ENCODE measurements around the gene CDKN1B.

The CDKN1B gene

GRCh38 chr12:12700254-12700653, 16.9 kb upstream of the CDKN1B start:
- FAIRE-seq = no peak
- no peak for DNase-seq (ENCODE audit: low spot score)

GRCh38 chr12:12701457-12701856, 15.7 kb upstream of the CDKN1B start:
- no peak for FAIRE-seq

DNA sequence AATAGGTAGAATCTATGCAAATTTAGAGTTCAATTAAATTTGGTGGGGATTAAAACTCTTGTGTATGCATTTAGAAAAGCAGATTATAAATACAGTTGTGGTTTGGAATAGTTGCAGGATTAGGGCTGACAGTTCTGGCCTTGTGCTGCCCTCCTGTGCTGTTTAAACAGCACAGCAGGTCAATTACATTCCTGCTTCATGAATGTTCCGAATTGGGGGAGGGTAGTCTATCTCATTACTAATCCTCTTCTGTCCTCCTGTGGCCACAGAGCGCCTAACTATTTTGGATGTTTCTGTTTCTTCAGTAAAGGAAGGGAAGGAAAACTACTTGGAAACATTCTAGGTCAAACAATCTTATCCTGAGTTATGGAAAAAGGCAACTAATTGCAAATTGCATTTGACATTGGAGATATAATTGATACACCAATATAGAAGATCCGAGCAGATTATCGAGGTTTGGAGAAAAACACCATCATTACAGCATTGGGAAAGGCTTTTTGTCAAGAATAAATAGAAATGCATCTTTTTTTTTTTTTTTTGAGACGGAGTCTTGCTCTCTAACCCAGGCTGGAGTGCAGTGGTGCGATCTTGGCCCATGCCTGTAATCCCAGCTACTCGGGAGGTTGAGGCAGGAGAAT, 12.5 kb upstream of the CDKN1B start:
- peak; percentile 92 for DNase-seq (ENCODE audit: low spot score)

More at GRCh38 chr12:12701457-12701856, 15.7 kb upstream of the CDKN1B start:
- no peak for DNase-seq (ENCODE audit: low spot score)

DNA sequence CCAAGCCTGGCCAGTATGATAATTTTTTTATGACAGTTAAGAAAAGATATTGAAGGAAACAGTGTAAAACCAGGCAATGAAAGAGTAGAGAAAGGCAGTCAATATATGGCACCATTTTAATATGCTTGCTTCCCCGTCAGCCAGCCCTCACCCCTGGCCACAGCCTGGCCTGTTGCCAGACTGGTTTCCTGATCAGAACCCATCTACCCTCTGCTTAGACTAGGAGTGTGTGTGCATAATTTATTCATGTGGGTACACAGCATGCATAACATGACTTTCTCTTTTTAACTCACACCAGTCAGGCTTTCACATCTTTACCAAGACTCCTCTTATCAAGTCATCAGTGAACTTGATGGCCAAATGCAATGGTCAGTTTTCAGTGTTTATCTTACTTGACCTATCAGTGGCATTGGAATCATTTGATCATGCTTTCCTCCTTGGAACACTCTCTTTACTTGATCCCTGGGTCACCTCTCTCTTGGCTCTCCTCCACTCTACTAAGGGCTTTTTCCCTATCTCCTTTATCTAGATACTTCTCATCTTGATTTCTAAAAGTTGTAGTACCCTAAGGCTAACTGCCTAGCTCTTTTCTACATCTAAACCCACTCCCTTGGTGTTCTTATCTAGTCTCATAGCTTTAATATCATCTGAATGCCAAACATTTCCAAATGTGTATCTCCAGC, 11.2 kb upstream of the CDKN1B start:
- FAIRE-seq (no peak), DNase-seq (ENCODE audit: low spot score) (no peak)

More for the DNA sequence above, 12.5 kb upstream of the CDKN1B start:
- peak; percentile 98 for FAIRE-seq

DNA sequence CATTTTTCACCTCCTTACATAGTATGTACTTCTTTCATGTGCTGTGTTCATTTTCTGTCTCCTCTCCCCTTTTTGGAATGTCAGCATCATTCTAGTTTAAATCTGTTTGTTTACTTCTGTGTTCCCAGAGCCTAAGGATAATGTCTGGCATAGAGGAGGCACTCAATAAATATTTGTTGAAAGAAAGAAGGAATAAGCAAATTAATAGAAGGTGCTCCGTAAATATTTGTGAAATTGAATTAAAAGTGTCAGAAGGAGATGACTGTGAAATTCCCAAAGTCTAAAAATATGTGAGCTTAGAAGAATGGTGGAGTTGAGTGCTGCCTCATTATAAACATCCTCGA, 3.3 kb upstream of the CDKN1B start:
- FAIRE-seq (no peak), DNase-seq (ENCODE audit: low spot score) (no peak)

- FAIRE-seq = no peak
- DNase-seq (ENCODE audit: low spot score) = no peak
Observed at GRCh38 chr12:12714276-12715021, 2.7 kb upstream of the CDKN1B start.

DNA sequence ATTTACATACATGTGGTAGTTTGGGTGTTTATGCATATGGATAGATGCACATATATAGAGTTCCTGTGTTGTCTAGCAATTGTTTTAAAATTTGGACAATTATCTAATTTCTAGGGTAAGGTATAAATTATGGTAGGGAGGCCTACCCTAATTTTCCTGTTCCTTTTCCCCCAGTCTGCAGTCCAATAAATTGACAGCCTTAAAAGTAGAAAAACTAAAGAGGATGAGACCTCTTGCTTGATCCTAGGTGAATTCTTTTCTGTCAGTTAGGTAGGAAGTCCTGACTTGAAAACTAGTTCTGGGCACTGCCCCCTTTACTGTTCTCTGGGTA, 2.1 kb upstream of the CDKN1B start:
- FAIRE-seq (no peak), DNase-seq (ENCODE audit: low spot score) (no peak)

DNA sequence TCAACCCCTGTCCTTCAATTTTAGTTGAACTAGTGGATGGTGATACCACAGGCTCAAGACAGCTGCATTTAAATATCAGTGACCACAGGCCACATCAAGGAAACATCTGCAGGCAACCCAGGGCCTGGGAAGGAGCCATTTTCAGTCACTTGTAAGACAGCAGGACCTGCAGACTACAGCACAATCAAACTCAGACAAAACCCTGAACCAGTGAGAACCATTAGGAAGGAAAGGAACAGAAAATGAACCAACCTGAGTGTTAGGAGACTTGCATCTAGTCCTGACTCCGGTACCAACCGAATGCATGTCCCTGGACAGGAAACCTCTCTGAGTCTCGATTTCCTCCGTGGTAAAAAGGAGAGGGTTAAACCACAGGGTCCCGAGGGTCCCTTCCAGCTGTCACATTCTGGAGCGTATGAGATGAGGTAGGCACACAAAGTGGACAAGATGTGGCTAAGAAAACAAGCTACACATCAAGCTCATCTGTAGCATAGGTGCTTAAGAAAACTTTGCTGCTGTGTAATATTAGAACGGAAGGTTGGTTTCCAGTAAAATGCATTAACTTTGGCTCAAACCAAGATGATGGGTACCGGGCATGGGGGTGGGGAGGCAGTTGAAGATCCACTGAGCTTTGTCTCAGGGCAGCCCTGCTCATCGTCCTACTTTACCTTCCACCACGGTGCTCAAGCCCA, 1.6 kb upstream of the CDKN1B start:
- FAIRE-seq (no peak), DNase-seq (ENCODE audit: low spot score) (no peak)

- DNase-seq (ENCODE audit: low spot score) (no peak), FAIRE-seq (no peak)
Observed at GRCh38 chr12:12716151-12716792, 896 bp upstream of the CDKN1B start.

GRCh38 chr12:12717586-12718380, 615 bp downstream of the CDKN1B start:
- FAIRE-seq = no peak
- DNase-seq (ENCODE audit: low spot score) = peak; percentile 29

- FAIRE-seq = no peak
- no peak for DNase-seq (ENCODE audit: low spot score)
Observed at GRCh38 chr12:12718381-12718759, 1.2 kb downstream of the CDKN1B start.

DNA sequence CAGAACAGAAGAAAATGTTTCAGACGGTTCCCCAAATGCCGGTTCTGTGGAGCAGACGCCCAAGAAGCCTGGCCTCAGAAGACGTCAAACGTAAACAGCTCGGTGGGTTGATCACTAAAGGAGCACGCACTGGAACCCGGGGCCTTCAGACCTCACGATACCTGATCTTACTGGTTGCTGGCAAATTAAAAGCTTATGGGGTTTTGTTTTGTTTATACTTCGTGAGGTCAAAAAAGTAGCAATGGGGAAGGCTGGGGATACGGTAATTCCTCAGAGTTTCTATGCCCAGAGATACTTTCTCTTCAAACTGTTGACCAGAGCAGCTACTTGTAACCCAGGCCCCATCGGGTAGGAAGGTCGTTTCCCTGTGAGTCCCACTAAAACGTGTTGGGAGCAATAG, 1.7 kb downstream of the CDKN1B start:
- FAIRE-seq (no peak), DNase-seq (ENCODE audit: low spot score) (no peak)

DNA sequence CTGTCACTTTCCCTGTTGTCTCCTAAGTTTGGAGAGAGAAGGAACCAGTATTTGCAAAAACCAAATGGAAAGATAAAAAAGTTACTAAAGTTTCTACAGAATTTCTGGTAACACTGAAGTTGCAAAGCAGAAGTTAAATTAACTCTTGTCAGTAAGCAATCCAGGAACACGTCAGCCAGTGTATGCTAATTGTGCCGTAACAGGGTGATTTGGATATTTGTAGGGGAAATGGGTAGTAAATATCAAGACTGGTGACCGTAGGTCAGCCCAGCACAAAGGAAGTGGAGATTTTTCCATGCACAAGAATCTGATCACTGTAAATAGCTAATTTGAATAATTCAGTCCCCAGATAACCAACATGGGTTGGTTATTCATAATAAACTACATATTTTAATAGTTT, 2.3 kb downstream of the CDKN1B start:
- no peak for FAIRE-seq
- DNase-seq (ENCODE audit: low spot score) = no peak

- DNase-seq (ENCODE audit: low spot score) = no peak
- no peak for FAIRE-seq
Observed at GRCh38 chr12:12720052-12720451, 2.9 kb downstream of the CDKN1B start.

DNA sequence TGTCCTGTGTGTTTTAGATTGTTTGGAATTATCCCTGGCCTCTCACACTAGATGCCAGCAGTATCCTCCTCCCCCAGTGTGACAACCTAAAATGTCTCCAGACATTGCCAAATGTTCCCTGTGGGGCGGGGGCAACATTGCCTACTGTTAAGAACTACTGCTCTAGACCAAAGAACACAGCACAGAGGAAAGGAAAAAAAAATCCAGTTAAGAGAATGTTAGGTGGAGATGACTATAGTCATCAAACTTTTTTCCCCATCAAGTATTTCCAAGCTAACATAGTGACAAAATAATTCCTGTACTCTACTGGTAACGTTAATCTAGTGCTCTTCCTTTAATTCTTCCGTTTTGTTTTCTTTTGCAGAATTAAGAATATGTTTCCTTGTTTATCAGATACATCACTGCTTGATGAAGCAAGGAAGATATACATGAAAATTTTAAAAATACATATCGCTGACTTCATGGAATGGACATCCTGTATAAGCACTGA, 3.5 kb downstream of the CDKN1B start:
- DNase-seq (ENCODE audit: low spot score) (no peak), FAIRE-seq (no peak)

DNA sequence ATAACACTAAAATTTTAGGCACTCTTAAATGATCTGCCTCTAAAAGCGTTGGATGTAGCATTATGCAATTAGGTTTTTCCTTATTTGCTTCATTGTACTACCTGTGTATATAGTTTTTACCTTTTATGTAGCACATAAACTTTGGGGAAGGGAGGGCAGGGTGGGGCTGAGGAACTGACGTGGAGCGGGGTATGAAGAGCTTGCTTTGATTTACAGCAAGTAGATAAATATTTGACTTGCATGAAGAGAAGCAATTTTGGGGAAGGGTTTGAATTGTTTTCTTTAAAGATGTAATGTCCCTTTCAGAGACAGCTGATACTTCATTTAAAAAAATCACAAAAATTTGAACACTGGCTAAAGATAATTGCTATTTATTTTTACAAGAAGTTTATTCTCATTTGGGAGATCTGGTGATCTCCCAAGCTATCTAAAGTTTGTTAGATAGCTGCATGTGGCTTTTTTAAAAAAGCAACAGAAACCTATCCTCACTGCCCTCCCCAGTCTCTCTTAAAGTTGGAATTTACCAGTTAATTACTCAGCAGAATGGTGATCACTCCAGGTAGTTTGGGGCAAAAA, 4.1 kb downstream of the CDKN1B start:
- DNase-seq (ENCODE audit: low spot score) = no peak
- FAIRE-seq = no peak

DNA sequence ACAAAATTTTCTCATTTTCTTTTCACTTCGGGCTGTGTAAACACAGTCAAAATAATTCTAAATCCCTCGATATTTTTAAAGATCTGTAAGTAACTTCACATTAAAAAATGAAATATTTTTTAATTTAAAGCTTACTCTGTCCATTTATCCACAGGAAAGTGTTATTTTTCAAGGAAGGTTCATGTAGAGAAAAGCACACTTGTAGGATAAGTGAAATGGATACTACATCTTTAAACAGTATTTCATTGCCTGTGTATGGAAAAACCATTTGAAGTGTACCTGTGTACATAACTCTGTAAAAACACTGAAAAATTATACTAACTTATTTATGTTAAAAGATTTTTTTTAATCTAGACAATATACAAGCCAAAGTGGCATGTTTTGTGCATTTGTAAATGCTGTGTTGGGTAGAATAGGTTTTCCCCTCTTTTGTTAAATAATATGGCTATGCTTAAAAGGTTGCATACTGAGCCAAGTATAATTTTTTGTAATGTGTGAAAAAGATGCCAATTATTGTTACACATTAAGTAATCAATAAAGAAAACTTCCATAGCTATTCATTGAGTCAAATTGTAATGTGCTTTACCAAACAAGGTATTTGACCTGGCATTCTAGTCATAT, 4.8 kb downstream of the CDKN1B start:
- DNase-seq (ENCODE audit: low spot score) = no peak
- peak; percentile 13 for FAIRE-seq

DNA sequence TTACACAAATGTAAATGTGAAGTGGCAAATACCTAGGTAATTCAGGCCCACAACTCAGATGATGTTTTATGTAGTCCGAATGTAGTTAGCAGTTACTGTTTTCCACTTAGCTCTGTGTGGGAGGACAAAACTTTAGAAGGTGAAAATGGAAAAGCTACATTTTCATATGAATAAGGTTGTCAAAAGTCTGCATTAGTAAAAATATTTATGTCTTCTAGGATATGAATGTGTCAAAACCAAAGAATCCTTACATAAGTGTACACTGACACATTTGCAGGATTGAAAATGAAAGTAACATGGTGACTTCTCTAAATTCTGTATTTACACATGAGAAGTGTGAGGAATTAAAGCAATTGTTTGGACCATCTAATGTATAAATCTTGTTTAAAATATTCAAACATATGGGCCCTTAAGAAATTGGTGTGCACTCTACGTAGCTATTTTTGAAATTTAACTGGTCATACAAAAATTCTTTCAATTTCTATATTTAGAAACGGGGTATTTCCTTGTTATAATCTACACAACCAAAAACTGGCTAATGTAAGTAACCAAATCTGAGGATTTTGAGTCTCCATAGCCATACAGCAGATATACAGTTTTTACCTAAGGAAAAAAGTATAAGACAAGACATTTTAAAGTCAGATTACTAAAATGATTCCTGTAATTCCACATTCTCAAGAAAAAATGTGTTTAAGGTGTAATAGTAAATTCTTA, 5.4 kb downstream of the CDKN1B start:
- FAIRE-seq (no peak), DNase-seq (ENCODE audit: low spot score) (no peak)

DNA sequence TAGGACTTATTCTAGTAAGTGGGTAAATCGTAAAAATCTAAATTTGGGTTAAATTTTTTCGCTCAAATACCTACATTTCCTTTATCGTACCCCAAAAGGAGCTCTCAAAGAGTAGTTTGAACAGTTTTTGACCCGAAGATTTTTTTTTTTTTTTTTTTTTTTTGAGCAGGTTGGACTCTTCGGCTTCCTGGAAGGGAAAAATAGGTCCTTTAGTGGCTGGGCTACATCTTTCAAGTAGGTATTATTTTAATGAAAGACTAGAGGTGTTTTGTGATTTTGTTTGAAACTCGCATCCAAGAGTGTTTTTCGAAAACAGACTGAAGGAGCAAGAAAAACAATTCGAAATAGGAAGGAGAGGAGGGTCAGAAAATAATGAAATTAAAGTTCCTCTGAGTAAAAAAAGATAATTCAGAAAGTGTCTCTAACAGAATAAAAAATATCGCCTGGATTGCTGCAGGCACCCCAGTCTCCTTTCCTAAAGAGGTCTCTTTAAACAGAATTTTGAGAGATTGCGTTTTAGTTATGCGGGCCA, 6.0 kb downstream of the CDKN1B start:
- DNase-seq (ENCODE audit: low spot score) (no peak), FAIRE-seq (no peak)

All from urothelium cell line (cell line).